ENCODE measurements around the gene ZNF280C.

The ZNF280C gene

GRCh38 chrX:130170752-130171445, 97.8 kb downstream of the ZNF280C start:
- in situ Hi-C loops (cut with HindIII; ENCODE audit: low sequenced_read_pairs) = no loop called here
- TF ChIP-seq CTCF (IDR thresholded peaks at IDR 0.05; ENCODE audit: low read depth, low read length, missing control alignments) = no peak
- peak overlapping the region; percentile 43 for H3K4me3 ChIP-seq (ENCODE audit: low read depth, low read length)
- no peak for DNase-seq (ENCODE audit: low read depth)

DNA sequence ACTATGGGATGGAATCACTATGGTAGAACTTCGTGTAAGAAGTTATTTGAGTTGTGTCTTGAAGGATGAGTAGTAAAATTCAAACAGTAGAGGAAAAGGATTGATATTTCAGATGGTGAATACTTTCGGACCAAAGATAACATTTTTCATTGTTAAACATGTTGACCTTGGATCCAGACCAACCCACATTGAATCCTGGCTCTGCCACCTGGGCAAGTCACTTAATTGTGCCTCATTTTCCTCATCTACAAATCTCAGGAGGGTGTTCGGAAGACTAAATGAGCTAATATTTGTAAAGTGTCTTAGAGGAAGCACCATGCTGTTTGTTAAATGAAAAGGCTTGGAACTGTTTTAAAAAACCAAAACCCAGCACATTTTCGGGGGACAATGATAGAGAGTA, 101.7 kb downstream of the ZNF280C start:
- in situ Hi-C loops (cut with HindIII; ENCODE audit: low sequenced_read_pairs) = no loop called here
- TF ChIP-seq CTCF (IDR thresholded peaks at IDR 0.05; ENCODE audit: low read depth, low read length, missing control alignments) = no peak
- H3K4me3 ChIP-seq (ENCODE audit: low read depth, low read length) = peak overlapping the region; percentile 54
- no peak for DNase-seq (ENCODE audit: low read depth)

- H3K4me3 ChIP-seq (ENCODE audit: low read depth, low read length) = peak overlapping the region; percentile 54
- no peak for DNase-seq (ENCODE audit: low read depth)
- no peak for TF ChIP-seq CTCF (IDR thresholded peaks at IDR 0.05; ENCODE audit: low read depth, low read length, missing control alignments)
- in situ Hi-C loops (cut with HindIII; ENCODE audit: low sequenced_read_pairs) = no loop called here
These were observed 102.3 kb downstream of the ZNF280C start for GRCh38 chrX:130166503-130166777.

DNA sequence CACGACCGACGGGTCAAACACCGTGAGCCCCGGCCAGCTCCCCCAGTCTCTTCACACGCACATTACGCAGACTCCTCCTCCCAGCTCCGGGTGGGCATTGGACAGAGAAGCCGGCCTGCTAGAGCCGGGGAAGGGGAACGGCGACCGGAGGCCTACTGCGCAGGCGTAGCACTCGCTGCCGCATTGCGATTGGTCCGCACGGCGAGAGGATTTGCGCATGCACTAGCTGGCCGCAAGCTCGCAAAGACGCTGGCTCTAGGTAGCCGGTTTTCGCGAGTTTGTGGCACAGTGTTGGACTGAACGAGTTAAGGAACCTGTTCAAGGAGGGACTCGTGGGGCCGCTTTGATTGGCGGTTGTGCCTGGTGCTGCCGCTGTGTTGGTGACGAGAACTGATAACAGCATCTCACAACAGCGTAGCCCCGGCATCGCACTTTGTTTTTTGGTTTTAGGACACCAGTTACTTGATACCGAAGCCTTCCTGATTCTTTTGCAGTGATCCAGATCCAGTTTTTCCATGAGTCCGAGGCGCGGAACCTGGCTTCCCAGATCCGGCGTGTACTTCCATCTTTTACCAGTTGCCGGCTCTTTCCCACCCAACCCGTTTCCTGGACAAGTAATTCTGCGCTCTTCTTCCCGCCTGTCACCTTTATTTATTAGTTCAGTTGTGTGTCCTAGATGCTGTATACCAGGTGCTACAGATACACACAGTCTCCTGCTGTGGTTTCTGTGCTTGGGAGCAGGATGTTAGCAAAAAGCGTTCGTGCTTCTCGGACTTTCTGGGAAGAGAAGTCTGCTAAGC, 102.8 kb downstream of the ZNF280C start, which contains the start of gene AIFM1:
AIFM1 (minus strand) TSS at position 139 of the 800 bp plus-strand sequence. CDS start 185 bp downstream, outside the sequence.
- TF ChIP-seq CTCF (IDR thresholded peaks at IDR 0.05; ENCODE audit: low read depth, low read length, missing control alignments) = no peak
- in situ Hi-C loops (cut with HindIII; ENCODE audit: low sequenced_read_pairs) = no loop called here
- DNase-seq (ENCODE audit: low read depth) = peak; percentile 85
- H3K4me3 ChIP-seq (ENCODE audit: low read depth, low read length) = peak within 1 kb of the TSS; percentile 54

GRCh38 chrX:130165181-130165702, 103.5 kb downstream of the ZNF280C start:
- peak overlapping the region; percentile 54 for H3K4me3 ChIP-seq (ENCODE audit: low read depth, low read length)
- in situ Hi-C loops (cut with HindIII; ENCODE audit: low sequenced_read_pairs) = no loop called here
- TF ChIP-seq CTCF (IDR thresholded peaks at IDR 0.05; ENCODE audit: low read depth, low read length, missing control alignments) = no peak
- DNase-seq (ENCODE audit: low read depth) = no peak

DNA sequence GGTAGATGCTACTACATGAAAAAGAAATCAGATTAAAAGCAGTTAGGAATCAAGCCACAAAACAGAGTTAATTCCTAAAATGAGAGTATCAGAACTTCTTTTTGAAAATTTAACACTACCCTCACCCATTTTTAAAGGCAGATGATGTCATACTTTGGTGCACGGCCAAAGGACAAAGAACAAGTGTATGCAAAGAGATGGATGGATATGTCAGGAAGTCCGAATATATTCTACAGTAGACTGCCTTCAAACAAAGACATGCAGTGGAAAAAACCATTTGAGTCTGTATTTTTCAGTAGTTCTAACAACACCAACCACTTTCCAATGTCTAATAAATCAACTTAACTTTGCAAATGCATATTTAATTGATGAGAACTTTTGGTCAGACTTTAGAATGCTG, 105.3 kb downstream of the ZNF280C start:
- in situ Hi-C loops (cut with HindIII; ENCODE audit: low sequenced_read_pairs) = no loop called here
- no peak for TF ChIP-seq CTCF (IDR thresholded peaks at IDR 0.05; ENCODE audit: low read depth, low read length, missing control alignments)
- no peak for DNase-seq (ENCODE audit: low read depth)
- H3K4me3 ChIP-seq (ENCODE audit: low read depth, low read length) = no peak overlapping the region
